Stimulated activated CD4-positive, alpha-beta T cell treated with anti-CD3 and anti-CD28 coated beads, Interleukin-15, amount 100 ng/mL, for 1 hour (primary cell): ENCODE measurements around the gene SPATA6L.
"Not testable (repeated sequence)": the region's sequence is repeated elsewhere in the genome, so short reads cannot be mapped to it uniquely, and the experiment has no call there.

Experiments
- DNase-seq, 2 donors: peaks; one replicate each; pipeline ENCODE4 v3.0.0-alpha.2; 2020; ENCODE audit warnings: low read depth in 1 of 2, low spot score in 1 of 2

The SPATA6L gene

GRCh38 chr9:4677392-4677791 lies 11.1 kb upstream of the SPATA6L start:
- DNase-seq = no peak

DNA sequence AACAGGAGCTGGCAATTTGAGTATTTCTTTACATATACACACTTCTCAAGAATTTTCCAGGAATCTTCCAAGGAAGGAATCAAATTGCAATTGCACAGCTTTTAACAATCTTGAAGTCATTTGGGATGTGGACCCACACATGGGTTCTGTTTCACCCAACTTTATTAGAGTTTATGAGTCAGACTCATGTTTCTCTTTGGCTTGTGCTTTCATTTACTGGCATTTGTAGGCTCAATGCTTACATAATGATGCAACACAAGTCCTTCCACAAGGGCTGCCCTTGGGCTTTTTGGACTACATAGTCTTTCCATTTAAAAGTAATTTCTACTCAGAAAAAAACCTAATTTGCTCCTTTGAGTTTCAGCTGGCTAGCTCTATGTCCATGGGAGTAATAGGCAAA lies 8.5 kb upstream of the SPATA6L start:
- DNase-seq = no peak

GRCh38 chr9:4671737-4672136 lies 5.5 kb upstream of the SPATA6L start:
- DNase-seq = no peak

GRCh38 chr9:4670591-4670990 lies 4.3 kb upstream of the SPATA6L start:
- DNase-seq = no peak

- DNase-seq = no peak
Observed at GRCh38 chr9:4669890-4670289, 3.6 kb upstream of the SPATA6L start.

DNA sequence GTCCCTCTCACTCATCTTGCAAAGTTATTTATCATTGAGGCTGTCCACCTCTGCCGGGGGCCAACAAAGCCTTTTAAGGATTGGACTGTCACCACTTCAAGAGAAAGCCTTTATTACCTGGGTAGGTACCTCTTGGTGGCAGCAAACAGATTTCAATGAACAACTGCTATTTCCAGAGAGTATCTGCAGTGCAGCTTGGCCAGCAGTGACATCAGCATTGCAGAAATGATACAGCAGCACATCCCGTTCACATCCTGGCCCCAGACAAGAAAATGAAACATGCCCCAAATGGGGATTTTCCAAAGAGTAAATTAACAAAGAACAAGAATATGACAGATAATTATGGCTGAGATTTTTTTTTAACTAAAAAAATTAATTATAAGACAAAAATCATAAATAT lies 2.3 kb upstream of the SPATA6L start:
- no peak for DNase-seq

DNA sequence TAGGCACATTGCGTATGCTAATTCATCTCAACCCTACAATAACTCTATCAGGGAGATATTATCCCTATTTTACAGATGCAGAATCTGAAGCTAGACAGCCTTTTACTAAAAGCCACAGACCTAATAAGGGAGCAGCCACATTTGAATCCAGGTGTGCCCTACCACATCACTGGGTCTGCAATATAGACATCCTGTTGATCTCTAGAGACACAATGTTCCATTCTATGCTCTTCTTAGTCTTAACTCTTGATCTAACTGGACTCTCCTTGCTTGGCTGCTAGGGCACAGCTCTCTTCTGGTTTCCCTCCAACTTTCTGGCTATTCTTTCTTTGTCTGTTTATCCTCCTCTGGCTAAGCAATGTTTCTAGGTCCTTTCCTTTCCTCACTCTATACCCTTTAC lies 1.4 kb upstream of the SPATA6L start:
- DNase-seq = no peak

GRCh38 chr9:4665357-4665756 lies 923 bp downstream of the SPATA6L start:
- DNase-seq = no peak

DNA sequence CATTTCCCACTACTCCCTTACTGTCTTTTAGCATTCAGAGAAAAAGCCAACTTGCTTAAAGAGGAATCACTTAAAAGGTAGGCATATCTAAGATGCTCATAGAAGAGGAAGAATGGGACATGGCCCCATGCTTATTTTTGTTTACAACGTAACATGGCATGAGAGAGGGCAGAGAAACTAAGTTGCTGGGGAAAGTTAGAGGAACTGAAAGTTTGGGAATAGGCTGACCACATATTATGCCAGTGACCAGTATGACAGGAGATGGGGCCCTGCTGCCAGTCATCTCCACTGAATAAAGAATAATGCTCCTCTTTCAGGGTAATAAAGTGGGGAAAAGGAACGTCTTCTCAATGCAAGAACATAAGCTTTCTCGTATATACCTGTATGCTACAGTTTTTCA lies 2.3 kb downstream of the SPATA6L start:
- DNase-seq = no peak

DNA sequence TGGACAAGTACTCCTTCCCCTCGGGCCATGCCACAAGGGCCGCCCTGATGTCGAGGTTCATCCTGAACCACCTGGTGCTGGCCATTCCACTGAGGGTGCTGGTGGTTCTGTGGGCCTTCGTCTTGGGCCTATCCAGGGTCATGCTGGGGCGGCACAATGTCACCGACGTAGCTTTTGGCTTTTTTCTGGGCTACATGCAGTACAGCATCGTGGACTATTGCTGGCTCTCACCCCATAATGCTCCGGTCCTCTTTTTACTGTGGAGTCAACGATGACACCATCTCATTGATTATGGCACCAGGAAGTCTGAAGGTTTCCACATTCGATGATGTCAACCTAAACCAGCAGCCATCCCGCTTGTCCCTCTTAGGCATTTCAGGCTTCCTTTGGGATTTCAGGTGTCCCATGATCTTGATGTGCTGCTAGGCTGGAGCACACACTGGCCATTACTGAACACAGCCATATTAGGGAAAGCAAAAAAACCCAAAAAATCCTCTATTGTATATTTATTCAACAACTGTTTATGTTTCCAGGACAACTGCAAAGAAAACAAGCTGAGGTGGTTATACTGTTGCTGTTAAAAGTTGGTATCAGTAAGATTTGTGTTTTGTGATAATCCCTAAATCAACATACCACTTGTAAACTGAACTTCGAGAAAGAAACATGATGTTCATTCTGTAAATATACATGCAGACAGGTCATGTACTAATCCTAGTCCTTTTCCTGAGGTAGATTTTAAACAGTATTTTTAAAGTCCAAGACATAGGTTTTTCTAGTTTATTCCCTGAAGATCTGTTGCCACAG lies 3.1 kb downstream of the SPATA6L start:
- DNase-seq = no peak

GRCh38 chr9:4662108-4662988 lies 3.9 kb downstream of the SPATA6L start, which contains the start of gene PLPP6:
Gene PLPP6, plus strand, starts transcription at chr9:4662294. Its CDS starts 82 bp downstream, at chr9:4662376.
- peak; percentile 45 to 53 for DNase-seq

GRCh38 chr9:4661611-4662010 lies 4.7 kb downstream of the SPATA6L start:
- DNase-seq = no peak

- DNase-seq = no peak
Observed at GRCh38 chr9:4661165-4661564, 5.1 kb downstream of the SPATA6L start.

- DNase-seq = not testable (repeated sequence)
Observed at GRCh38 chr9:4660665-4661064, 5.6 kb downstream of the SPATA6L start.

DNA sequence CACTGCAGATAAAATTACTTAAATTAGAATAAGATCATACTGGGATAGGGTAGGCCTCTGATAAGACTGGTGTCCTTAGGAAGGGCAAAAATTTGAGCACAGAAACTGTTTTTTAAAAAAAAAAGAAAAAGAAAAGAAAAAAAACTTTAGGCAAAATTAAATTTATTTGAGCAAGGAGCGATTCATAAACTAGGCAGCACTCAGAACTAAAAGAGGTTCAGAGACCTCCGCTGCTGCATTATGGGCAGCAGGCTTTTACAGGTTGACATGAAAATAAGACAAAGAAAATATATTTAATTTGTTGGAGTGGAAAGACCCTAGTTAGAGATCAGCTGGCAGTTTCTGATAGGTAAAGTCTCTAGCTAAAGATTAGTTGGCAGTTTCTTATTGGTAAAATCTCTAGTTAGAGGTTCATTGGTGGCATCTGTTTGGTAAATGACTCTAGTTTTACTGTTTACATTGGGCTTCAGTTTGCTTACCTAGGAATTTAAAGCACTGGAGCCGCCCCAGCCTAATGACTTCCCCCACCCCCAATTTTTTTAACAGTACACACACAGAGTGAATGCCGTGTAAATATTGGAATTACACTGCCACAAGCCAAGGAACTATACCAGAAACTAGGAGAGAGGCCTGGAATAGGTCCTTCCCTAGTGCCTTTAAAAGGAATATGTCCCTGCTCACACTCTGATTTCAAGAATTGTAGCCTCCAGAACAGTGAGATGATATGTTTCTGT lies 8.7 kb downstream of the SPATA6L start:
- DNase-seq = no peak

DNA sequence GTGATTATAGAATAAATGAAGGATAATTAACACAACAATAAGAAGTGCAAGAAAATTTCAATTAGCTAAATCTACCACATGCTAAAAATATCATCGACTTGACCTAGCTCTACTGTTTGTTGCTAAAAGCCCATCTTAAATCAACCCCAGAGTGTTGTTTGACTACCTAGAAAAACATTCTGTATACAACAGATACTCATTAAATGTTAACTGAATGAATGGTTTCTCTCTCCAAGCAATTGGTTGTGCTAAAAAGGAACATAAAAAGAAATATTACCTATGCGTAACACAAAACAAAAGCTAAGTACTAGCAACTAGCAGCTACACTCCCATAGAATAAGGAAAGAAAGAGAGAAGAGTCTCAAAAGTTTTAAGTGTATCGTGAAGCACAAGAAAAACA lies 9.7 kb downstream of the SPATA6L start:
- DNase-seq = no peak

DNA sequence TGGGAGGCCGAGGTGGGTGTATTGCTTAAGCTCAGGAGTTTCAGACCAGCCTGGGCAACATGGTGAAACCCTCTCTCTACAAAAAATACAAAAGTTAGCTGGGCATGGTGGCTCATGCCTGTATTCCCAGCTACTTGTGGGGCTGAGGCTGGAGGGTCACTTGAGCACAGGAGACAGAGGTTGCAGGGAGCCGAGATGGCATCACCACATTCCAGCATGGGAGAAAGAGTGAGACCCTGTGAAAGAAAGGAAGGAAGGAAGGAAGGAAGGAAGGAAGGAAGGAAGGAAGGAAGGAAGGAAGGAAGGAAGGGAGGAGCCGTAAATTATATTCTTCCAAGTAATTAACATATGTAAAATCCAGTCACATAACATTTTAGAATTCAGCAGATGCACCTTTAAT lies 10.1 kb downstream of the SPATA6L start:
- not testable (repeated sequence) for DNase-seq

GRCh38 chr9:4654538-4654937 lies 11.7 kb downstream of the SPATA6L start:
- no peak for DNase-seq

DNA sequence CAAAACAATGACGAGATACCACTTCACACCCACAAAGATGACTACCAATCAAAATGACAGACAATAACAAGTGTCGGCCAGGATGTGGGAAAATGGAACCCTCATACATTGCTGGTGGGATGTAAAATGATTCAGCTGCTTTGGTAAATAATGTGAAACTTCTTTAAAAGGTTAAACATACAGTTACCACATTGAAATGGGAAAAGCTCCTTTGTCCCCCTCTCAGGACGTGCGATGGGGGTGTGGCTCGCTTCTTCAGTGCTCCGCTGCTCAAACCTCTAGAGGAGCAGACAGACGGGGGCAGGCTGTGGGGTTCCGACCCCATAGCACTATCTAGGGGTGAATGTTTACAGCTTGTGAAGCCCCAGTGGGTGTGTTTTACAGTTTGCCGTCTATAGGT lies 12.2 kb downstream of the SPATA6L start:
- DNase-seq = no peak

GRCh38 chr9:4642351-4642750 lies 23.9 kb downstream of the SPATA6L start:
- no peak for DNase-seq

GRCh38 chr9:4640027-4640426 lies 26.3 kb downstream of the SPATA6L start:
- peak in 1 of 2 donors; percentile 18 for DNase-seq

- DNase-seq = no peak
Observed at GRCh38 chr9:4639420-4639819, 26.9 kb downstream of the SPATA6L start.
